CD4-positive, alpha-beta T cell treated with Interleukin-4 for 4 hours (primary cell): ENCODE measurements around the gene PDZD2.
"Not testable (repeated sequence)": the region's sequence is repeated elsewhere in the genome, so short reads cannot be mapped to it uniquely, and the experiment has no call there.

Experiments
- DNase-seq: peaks from one replicate; pipeline ENCODE4 v3.0.0-alpha.2; 2020

PDZD2 gene

DNA sequence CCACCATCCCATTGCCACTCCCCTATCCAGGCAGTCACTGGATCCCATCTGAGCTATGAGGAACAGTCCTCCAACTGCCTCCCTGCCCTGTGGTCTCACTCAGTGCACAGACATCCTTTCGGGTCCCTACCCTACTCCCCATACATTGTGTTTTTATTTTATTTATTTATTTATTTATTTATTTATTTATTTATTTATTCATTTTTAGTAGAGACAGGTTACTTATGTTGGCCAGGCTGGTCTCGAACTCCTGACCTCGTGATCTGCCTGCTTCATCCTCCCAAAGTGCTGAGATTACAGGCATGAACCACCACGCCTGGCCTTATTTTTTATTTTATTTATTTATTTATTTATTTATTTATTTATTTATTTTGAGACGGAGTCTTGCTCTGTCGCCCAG, 137.4 kb downstream of the PDZD2 start:
- DNase-seq, result not testable (repeated sequence)

- no peak for DNase-seq
These were observed 138.2 kb downstream of the PDZD2 start for GRCh38 chr5:31776976-31777651.

DNA sequence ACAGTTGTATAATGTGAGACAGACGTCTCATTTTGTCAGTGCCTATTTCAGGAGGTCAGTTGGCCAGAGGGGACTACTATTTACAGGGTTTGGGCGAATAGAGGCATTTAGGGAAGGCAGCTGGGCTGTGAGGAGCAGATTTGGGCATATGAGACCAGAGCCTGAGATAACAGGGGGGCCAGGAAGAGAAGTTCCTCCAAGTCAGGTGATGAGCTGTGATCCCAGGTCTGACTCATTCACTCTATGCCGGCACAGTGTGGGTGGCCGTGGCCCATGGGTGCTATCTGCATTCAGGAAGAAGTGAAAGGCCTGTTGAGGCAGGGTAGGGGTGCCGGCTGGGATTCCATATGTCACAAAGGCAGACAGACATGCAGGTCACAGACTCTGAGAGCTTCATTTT, 142.8 kb downstream of the PDZD2 start:
- no peak for DNase-seq

GRCh38 chr5:31783086-31783645, 144.2 kb downstream of the PDZD2 start:
- no peak for DNase-seq

GRCh38 chr5:31783731-31784130, 144.8 kb downstream of the PDZD2 start:
- no peak for DNase-seq

DNA sequence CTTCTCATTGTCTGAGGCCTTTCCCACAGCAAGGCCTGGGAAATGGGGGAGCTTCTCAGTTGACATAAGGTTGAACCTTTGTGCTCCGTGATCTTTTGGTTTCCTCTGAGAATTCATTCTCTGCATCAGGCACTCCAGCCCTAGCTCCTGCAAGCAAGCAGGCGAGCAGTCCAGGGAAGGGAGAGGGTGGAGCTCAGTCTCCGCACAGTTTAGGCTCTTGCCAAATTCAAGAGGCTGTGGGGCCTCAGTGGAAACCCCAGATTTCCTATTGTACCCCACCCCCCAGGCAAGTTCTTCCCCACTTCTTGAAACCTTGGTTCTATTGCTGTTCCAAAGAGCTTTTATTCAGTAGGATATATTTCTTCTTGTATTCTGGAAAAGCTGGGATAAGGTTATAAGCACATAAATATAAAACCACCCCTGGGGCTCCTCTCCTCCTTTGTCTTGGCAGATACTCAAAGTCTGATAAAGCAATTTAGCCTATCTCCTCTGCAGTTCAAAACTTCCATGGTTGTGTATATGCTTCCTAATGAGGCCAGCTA, 147.2 kb downstream of the PDZD2 start:
- DNase-seq, result no peak

DNA sequence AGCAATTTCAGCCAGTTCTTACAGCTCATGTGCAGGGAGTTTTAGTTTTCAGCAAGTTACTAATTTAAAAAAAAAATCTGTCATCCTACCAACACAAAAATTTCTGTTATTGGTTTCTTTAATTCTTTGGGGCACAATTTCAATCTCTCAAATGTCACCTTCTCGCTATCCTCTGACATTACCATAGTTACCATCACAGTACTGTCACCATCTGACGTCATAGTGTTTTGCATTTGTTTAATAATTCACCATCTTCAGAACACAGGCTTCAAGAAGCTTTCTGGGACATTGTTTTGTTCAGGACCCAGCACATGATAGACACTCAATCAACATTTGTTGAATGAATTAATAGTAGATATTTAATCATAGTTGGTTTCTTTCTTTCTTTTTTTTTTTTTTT, 155.1 kb downstream of the PDZD2 start:
- DNase-seq, result no peak

GRCh38 chr5:31798168-31798567, 159.2 kb downstream of the PDZD2 start:
- DNase-seq, result no peak

DNA sequence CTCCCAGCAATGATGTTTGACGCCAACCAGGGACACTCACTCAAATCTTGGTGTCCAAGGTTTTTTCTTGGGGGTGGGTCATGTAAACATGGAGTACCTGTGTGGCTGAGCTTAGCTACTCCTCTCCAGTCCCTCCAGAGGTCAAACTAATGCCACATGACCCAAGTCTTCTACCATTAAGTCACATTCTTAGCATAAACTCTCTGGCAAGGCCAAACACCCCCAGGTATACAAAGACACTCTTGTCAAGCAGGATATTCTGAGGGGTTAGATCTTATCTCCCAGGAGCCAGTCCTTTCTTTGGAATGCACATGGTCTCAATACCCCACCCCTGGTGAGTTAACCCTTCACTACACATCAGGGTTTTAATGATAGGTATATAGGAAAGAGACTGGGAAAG, 161.4 kb downstream of the PDZD2 start:
- no peak for DNase-seq

GRCh38 chr5:31805785-31806400, 167.0 kb downstream of the PDZD2 start:
- DNase-seq, result no peak

- DNase-seq, result no peak
These were observed 167.6 kb downstream of the PDZD2 start for GRCh38 chr5:31806561-31806960.

- no peak for DNase-seq
These were observed 169.0 kb downstream of the PDZD2 start for GRCh38 chr5:31807789-31808540.

DNA sequence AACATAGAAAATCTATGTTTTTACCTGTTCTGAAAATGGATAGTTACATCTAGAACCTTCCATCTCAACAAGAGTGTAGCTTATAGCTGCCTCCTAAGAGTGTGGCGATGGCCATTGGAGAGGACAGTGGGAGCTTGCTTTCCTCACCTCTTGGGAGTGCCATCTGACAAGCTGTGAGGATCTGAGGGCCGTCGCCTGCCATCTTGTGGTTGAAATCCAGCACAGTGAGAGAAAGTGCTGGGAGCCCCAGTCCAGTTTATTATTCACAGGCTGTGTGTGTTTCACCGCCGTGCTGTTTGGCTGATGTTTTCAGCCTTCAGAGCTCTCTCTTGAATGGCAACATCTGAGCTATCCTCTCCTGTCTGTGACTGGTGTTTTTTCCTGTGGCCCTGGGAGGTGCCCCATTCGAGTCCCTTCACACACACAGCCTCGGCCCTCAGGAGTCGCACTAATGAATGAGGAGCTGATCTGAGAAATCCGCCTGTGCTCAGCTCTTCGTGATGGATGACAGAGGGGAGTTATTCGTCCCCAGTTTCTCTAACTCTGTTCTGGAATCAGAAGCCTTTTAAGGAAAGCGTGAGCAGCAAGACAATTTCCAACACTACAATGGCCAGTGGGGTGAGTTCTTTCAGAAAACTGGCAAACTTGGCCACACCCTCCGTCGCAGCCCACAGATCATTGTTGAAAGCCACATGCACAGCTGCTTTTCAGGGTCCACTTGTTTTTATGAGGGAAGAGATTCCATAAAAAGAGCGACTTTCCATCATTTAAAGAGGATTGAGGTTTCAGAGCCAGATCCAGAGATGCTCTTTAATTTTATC, 170.3 kb downstream of the PDZD2 start:
- DNase-seq, result no peak

DNA sequence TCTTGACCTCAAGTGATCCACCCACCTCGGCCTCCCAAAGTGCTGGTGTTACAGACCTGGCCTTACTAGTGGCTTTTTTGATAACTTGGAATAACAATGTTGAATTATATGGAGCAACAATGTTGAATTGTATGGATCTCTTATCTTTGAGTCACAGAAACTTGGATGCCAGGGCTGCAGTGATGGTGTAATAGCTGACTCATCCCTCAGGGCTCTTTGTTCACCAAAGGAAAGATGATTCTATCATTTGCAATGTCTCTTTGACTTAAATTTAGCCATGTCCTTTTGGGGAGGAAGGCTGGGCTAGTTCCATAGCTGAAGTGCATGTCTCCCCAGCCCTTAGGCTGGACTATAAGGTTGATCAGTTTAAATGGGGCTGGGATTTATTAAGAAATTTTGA, 172.3 kb downstream of the PDZD2 start:
- DNase-seq, result no peak

- DNase-seq, result no peak
These were observed 176.4 kb downstream of the PDZD2 start for GRCh38 chr5:31815376-31815775.

GRCh38 chr5:31819926-31820516, 181.1 kb downstream of the PDZD2 start:
- DNase-seq, result no peak

GRCh38 chr5:31823472-31823871, 184.5 kb downstream of the PDZD2 start:
- DNase-seq, result no peak

GRCh38 chr5:31824869-31825517, 186.1 kb downstream of the PDZD2 start:
- DNase-seq, result no peak

GRCh38 chr5:31825518-31826068, 186.7 kb downstream of the PDZD2 start:
- DNase-seq, result peak; percentile 19

DNA sequence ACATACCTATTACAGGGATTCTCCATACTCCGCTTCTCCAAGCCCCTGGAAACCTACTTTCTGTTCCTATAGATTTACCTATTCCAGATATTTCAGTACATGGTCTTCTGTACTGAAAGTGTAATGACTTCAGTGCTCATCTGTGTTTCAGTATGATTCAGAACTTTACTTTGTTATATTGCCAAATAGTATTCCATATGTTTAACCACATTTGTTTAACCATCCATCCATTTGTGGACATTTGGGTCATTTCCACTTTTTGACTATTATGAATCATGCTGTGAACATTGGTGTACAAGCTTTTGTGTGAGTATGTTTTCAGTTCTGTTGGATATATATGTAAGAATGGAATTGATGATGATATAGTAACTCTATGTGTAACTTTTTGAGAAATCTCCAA, 188.9 kb downstream of the PDZD2 start:
- DNase-seq, result no peak

DNA sequence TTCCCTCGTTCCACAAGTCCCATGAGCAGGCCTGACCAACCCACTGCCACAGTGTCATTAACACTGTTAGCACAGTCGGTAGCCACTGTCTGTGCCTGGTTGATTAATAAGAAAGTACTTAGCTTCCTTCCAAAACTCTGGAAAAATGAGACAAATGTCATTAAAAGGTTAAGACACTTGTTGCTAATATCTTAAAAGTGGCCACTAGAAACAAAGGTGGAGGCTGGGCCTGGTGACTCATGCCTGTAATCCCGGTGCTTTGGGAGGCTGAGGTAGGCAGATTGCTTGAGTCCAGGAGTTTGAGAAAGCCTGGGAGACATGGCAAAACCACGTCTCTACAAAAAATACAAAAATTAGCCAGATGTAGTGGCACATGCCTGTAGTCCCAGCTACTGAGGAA, 194.0 kb downstream of the PDZD2 start:
- no peak for DNase-seq
